HL-60/S4 treated with phorbol 12-myristate 13-acetate at 8.2 ng/mL for 4 days and 3 days (cell line): ENCODE measurements around the gene CCDC191.

Experiments used
- in situ Hi-C: fragments of 300-500 bp; cut with MboI; formaldehyde crosslinking; loops from 2 replicates; pipeline ENCODE4 v1.15.0; 2022; ENCODE audit warnings: low sequenced_read_pairs

Gene CCDC191

GRCh38 chr3:113968986-113969385 is 87.3 kb downstream of the CCDC191 start:
- in situ Hi-C loops: no loop called here

- in situ Hi-C loops: no loop called here
Observed at GRCh38 chr3:113966172-113966571, 90.2 kb downstream of the CCDC191 start.

GRCh38 chr3:113963879-113964278 is 92.4 kb downstream of the CCDC191 start:
- in situ Hi-C loops: no loop called here

GRCh38 chr3:113954091-113954685 is 102.1 kb downstream of the CCDC191 start:
- in situ Hi-C loops: no loop called here

GRCh38 chr3:113953677-113954076 is 102.6 kb downstream of the CCDC191 start:
- in situ Hi-C loops: no loop called here

- in situ Hi-C loops: no loop called here
Observed at GRCh38 chr3:113952921-113953320, 103.4 kb downstream of the CCDC191 start.

GRCh38 chr3:113948015-113948917 is 108.1 kb downstream of the CCDC191 start:
- in situ Hi-C loops: no loop called here

- in situ Hi-C loops: no loop called here
Observed at GRCh38 chr3:113947372-113948014, 108.8 kb downstream of the CCDC191 start, which contains the start of gene ZDHHC23. TSS of gene ZDHHC23 (plus strand) at chr3:113948013. CDS start at chr3:113948803, 790 bp downstream.

- in situ Hi-C loops: no loop called here
Observed at GRCh38 chr3:113946831-113947230, 109.5 kb downstream of the CCDC191 start.

GRCh38 chr3:113927556-113927955 is 128.8 kb downstream of the CCDC191 start:
- in situ Hi-C loops: no loop called here

GRCh38 chr3:113914646-113915045 is 141.7 kb downstream of the CCDC191 start:
- in situ Hi-C loops: no loop called here
